Bronchial epithelial cell (primary cell): ENCODE measurements around the gene HMGCR. TPM values are rescaled to one million over a fixed set of nuclear protein-coding genes. Genes with fewer than 3 reads are reported as not detected.

Source experiments
- DNase-seq: peaks from one replicate; pipeline ENCODE4 v3.0.0-alpha.2; 2010; ENCODE audit warnings: low read depth
- FAIRE-seq: peaks from 2 replicates; lab custom pipeline; 2011; peaks lifted over from hg19 to GRCh38; lab: Jason Lieb, UNC
- H3K27me3 ChIP-seq: 2 replicates; pipeline ENCODE4 v1.5.1; 2011; ENCODE audit warnings: low read length; ENCODE audit not compliant: control insufficient read depth, insufficient read depth
- H3K36me3 ChIP-seq: 2 replicates; pipeline ENCODE4 v1.5.1; 2011; ENCODE audit warnings: low read length; ENCODE audit not compliant: control insufficient read depth, insufficient read depth
- H3K4me3 ChIP-seq: 2 replicates; pipeline ENCODE4 v1.5.1; 2011; ENCODE audit warnings: mild to moderate bottlenecking, low read depth, low read length, control low read depth
- CTCF ChIP-seq: IDR thresholded peaks from 2 replicates; pipeline ENCODE4 v1.5.1; 2011; ENCODE audit warnings: mild to moderate bottlenecking, moderate library complexity, low read length, control low read depth, inconsistent platforms; ENCODE audit not compliant: insufficient read depth, severe bottlenecking
- total RNA-seq: library from RNA; depleted of rRNA; stranded (reverse); fragments of >200 nt; gene quantifications from 2 replicates; pipeline ENCODE4 v1.2.1, GENCODE V29; 2014

HMGCR gene
- total RNA-seq, 1 donor from 2014 or later: 83.7 TPM

- DNase-seq (no peak), FAIRE-seq (no peak)
- TF ChIP-seq CTCF: no peak
- no peak overlapping the region for H3K4me3 ChIP-seq
- no peaks in the 10 kb centered on the region for H3K27me3 ChIP-seq
- peaks cover 23% of the 10 kb centered on the region for H3K36me3 ChIP-seq
Measured at GRCh38 chr5:75351139-75351926, 14.3 kb downstream of the HMGCR start.

- H3K36me3 ChIP-seq: peaks cover 34% of the 10 kb centered on the region
- no peaks in the 10 kb centered on the region for H3K27me3 ChIP-seq
- FAIRE-seq (no peak), DNase-seq (no peak)
- no peak for TF ChIP-seq CTCF
- H3K4me3 ChIP-seq: no peak overlapping the region
Measured at GRCh38 chr5:75355236-75355635, 18.2 kb downstream of the HMGCR start.

- Histone ChIP-seq H3K4me3 (no peak overlapping the region), H3K36me3 (peaks cover 28% of the 10 kb centered on the region), H3K27me3 (no peaks in the 10 kb centered on the region)
- no peak for TF ChIP-seq CTCF
- no peak for FAIRE-seq
- DNase-seq: no peak
Measured at GRCh38 chr5:75356719-75357118, 19.7 kb downstream of the HMGCR start.

GRCh38 chr5:75358117-75358516 lies 21.1 kb downstream of the HMGCR start:
- Histone ChIP-seq H3K4me3 (no peak overlapping the region), H3K36me3 (peaks cover 25% of the 10 kb centered on the region), H3K27me3 (no peaks in the 10 kb centered on the region)
- no peak for DNase-seq
- FAIRE-seq: no peak
- no peak for TF ChIP-seq CTCF

GRCh38 chr5:75361310-75361709 lies 24.3 kb downstream of the HMGCR start:
- TF ChIP-seq CTCF: no peak
- FAIRE-seq (no peak), DNase-seq (no peak)
- H3K4me3 ChIP-seq: no peak overlapping the region
- H3K27me3 ChIP-seq: no peaks in the 10 kb centered on the region
- peaks cover 20% of the 10 kb centered on the region for H3K36me3 ChIP-seq
